AG10803 (cell line): Measurements from ENCODE around the gene MRPL21.

Experiments used
- DNase-seq: peaks from one replicate; pipeline ENCODE4 v3.0.0; 2010; ENCODE audit warnings: low read depth
- H3K4me3 ChIP-seq: 2 replicates; pipeline ENCODE4 v1.5.1; 2011; ENCODE audit warnings: mild to moderate bottlenecking, low read length, control low read depth
- CTCF ChIP-seq: conservative IDR thresholded peaks from 2 replicates; pipeline ENCODE4 v1.5.1; 2011; ENCODE audit warnings: mild to moderate bottlenecking, low read length, control low read depth, inconsistent platforms

Gene MRPL21

GRCh38 chr11:68930991-68931855, 27.6 kb upstream of the MRPL21 start:
- no peak for TF ChIP-seq CTCF
- DNase-seq: no peak
- no peak overlapping the region for H3K4me3 ChIP-seq

- no peak for DNase-seq
- TF ChIP-seq CTCF: no peak
- no peak overlapping the region for H3K4me3 ChIP-seq
These were observed 26.3 kb upstream of the MRPL21 start for GRCh38 chr11:68929706-68930570.

GRCh38 chr11:68929135-68929534, 25.5 kb upstream of the MRPL21 start:
- no peak for DNase-seq
- TF ChIP-seq CTCF: no peak
- no peak overlapping the region for H3K4me3 ChIP-seq

GRCh38 chr11:68928136-68928880, 24.7 kb upstream of the MRPL21 start:
- TF ChIP-seq CTCF: no peak
- DNase-seq: no peak
- no peak overlapping the region for H3K4me3 ChIP-seq

- no peak overlapping the region for H3K4me3 ChIP-seq
These were observed 23.9 kb upstream of the MRPL21 start for GRCh38 chr11:68927280-68928135.

More at GRCh38 chr11:68927280-68928135, 23.9 kb upstream of the MRPL21 start:
- TF ChIP-seq CTCF: no peak
- no peak for DNase-seq
